HepG2 (cell line): ENCODE data around the gene SLC22A4. TPM values are rescaled to one million over a fixed set of nuclear protein-coding genes. Genes with fewer than 3 reads are reported as not detected.

ENCODE experiments used
- HNF4A ChIP-seq: sonication (generic); formaldehyde crosslinking; IDR thresholded peaks from 2 replicates; pipeline ENCODE4 v1.4.0; 2020; ENCODE audit warnings: missing genetic modification reagents
- IRX3 ChIP-seq: sonication (generic); formaldehyde crosslinking; IDR thresholded peaks from 2 replicates; pipeline ENCODE4 v1.8.1; 2023; ENCODE audit warnings: mild to moderate bottlenecking, low read depth, missing genetic modification reagents, borderline replicate concordance
- KAT2B ChIP-seq: fragments of 150-350 bp; IDR thresholded peaks from 2 replicates; pipeline ENCODE4 v1.6.1; 2014; ENCODE audit warnings: low read depth, low read length, borderline replicate concordance
- RBAK ChIP-seq: sonication (generic); formaldehyde crosslinking; IDR thresholded peaks from 2 replicates; pipeline ENCODE4 v1.5.1; 2020; ENCODE audit warnings: mild to moderate bottlenecking, missing genetic modification reagents
- SAFB2 ChIP-seq: sonication (generic); formaldehyde crosslinking; IDR thresholded peaks from 2 replicates; pipeline ENCODE4 v1.5.1; 2020; ENCODE audit warnings: missing genetic modification reagents, low read depth, mild to moderate bottlenecking, borderline replicate concordance
- ZNF781 ChIP-seq: sonication (generic); formaldehyde crosslinking; IDR thresholded peaks from 2 replicates; pipeline ENCODE4 v1.5.1; 2020; ENCODE audit warnings: borderline replicate concordance, mild to moderate bottlenecking, missing genetic modification reagents; ENCODE audit errors: not compliant biosample characterization
- polyA plus RNA-seq, 8 experiments: library from polyadenylated mRNA; depleted of rRNA in 3 of 8; stranded (reverse) in 7 of 8; unstranded in 1 of 8; fragments of >200 nt; fragmentation: Illumina TruSeq in 4 of 8; extraction: Trizol in 4 of 8; gene quantifications; 2 replicates each; pipeline versions ENCODE4 v1.2.1 to v1.2.3, GENCODE V29; 2011 to 2016; ENCODE audit warnings: low read depth in 4 of 8, missing spikeins in 1 of 8, mixed read lengths in 1 of 8; ENCODE audit not compliant: insufficient read depth in 1 of 8
- total RNA-seq, 5 experiments: library from RNA; depleted of rRNA; stranded (reverse); fragments of >200 nt; fragmentation: Illumina TruSeq; extraction: Trizol; gene quantifications; 2 replicates each; pipeline ENCODE4 v1.2.3, GENCODE V29; 2016; ENCODE audit warnings: low read depth in 1 of 5
- TF ChIP-seq, protein P1 (sequence below): sonication (generic); formaldehyde crosslinking; IDR thresholded peaks from 2 replicates; pipeline ENCODE4 v1.4.0; 2020; ENCODE audit warnings: missing genetic modification reagents
- TF ChIP-seq, protein P2 (sequence below): sonication (generic); formaldehyde crosslinking; IDR thresholded peaks from 2 replicates; pipeline ENCODE4 v1.5.1; 2020; ENCODE audit warnings: mild to moderate bottlenecking, missing genetic modification reagents, moderate library complexity

Gene SLC22A4
- total and polyA plus RNA-seq, 2 of the 13 experiments (the other 11 are each of a cell fraction or from before 2014, with no cell fraction given), result 0.33 to 0.62 TPM

DNA sequence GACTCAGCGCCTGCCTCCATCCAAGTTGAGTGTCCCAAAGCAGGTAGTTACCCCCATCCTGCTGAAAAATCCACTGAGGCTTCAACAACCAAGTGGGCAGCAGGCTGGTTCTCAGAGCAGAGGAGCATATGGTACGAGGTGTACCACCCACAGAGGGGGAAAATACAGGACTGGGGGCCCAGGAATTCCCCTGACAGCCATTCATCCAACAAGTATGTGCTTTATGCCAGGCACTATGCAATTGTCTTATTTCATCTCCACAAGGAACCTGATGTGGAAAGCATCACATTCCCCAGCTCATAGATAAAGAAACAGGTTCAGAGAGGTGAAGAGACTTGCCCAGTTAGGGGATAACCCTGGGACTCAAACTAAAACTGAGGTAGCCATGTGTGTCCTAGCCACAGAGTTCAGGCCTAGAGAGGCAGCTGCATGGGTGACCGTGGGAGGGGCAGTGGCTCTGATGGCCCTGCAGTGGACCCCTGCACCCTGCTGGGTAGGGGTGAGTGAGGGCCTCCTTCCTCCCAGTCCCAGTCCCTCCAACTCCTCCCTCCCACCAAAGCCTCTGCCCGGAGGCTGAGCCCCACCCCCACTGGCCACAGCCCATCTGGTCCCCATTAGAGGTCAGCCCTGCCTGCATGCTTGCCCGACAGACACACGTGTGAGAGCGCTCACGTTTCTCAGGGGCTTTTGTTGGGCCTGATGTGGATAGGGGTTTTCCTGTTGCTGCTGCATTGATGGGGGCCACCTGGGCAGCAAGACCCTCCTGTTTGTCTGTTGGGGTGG is 25.2 kb upstream of the SLC22A4 start (continued):
- TF ChIP-seq, protein P1, sequence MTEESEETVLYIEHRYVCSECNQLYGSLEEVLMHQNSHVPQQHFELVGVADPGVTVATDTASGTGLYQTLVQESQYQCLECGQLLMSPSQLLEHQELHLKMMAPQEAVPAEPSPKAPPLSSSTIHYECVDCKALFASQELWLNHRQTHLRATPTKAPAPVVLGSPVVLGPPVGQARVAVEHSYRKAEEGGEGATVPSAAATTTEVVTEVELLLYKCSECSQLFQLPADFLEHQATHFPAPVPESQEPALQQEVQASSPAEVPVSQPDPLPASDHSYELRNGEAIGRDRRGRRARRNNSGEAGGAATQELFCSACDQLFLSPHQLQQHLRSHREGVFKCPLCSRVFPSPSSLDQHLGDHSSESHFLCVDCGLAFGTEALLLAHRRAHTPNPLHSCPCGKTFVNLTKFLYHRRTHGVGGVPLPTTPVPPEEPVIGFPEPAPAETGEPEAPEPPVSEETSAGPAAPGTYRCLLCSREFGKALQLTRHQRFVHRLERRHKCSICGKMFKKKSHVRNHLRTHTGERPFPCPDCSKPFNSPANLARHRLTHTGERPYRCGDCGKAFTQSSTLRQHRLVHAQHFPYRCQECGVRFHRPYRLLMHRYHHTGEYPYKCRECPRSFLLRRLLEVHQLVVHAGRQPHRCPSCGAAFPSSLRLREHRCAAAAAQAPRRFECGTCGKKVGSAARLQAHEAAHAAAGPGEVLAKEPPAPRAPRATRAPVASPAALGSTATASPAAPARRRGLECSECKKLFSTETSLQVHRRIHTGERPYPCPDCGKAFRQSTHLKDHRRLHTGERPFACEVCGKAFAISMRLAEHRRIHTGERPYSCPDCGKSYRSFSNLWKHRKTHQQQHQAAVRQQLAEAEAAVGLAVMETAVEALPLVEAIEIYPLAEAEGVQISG, result peak; percentile 95
- TF ChIP-seq SAFB2 (CRISPR knock-in tag) (no peak), IRX3 (CRISPR knock-in tag) (no peak), KAT2B (no peak), RBAK (no peak), ZNF781 (no peak), HNF4A (CRISPR knock-in tag) (peak; percentile 9; the same call in 1 of the 2 replicates)
- TF ChIP-seq, protein P2, sequence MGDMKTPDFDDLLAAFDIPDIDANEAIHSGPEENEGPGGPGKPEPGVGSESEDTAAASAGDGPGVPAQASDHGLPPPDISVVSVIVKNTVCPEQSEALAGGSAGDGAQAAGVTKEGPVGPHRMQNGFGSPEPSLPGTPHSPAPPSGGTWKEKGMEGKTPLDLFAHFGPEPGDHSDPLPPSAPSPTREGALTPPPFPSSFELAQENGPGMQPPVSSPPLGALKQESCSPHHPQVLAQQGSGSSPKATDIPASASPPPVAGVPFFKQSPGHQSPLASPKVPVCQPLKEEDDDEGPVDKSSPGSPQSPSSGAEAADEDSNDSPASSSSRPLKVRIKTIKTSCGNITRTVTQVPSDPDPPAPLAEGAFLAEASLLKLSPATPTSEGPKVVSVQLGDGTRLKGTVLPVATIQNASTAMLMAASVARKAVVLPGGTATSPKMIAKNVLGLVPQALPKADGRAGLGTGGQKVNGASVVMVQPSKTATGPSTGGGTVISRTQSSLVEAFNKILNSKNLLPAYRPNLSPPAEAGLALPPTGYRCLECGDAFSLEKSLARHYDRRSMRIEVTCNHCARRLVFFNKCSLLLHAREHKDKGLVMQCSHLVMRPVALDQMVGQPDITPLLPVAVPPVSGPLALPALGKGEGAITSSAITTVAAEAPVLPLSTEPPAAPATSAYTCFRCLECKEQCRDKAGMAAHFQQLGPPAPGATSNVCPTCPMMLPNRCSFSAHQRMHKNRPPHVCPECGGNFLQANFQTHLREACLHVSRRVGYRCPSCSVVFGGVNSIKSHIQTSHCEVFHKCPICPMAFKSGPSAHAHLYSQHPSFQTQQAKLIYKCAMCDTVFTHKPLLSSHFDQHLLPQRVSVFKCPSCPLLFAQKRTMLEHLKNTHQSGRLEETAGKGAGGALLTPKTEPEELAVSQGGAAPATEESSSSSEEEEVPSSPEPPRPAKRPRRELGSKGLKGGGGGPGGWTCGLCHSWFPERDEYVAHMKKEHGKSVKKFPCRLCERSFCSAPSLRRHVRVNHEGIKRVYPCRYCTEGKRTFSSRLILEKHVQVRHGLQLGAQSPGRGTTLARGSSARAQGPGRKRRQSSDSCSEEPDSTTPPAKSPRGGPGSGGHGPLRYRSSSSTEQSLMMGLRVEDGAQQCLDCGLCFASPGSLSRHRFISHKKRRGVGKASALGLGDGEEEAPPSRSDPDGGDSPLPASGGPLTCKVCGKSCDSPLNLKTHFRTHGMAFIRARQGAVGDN, result peak; percentile 42
